ENCODE data around the gene CPT2. TPM values are rescaled to one million over a fixed set of nuclear protein-coding genes. Genes with fewer than 3 reads are reported as not detected.

CPT2 gene
- total RNA-seq, 1 donor from 2014 or later: 22.9 TPM

GRCh38 chr1:53163291-53163768, 33.3 kb upstream of the CPT2 start:
- H3K36me3 Mint-ChIP-seq (ENCODE audit: low read depth): no peaks in the 10 kb centered on the region
- H3K27ac Mint-ChIP-seq (ENCODE audit: unreplicated experiment): no peak overlapping the region
- DNase-seq (ENCODE audit: low read depth, low spot score): no peak
- H3K9me3 Mint-ChIP-seq: no peaks in the 10 kb centered on the region
- no peak overlapping the region for H3K4me3 Mint-ChIP-seq
- no peak for TF ChIP-seq CTCF (conservative IDR thresholded peaks at IDR 0.05)
- peaks cover 2% of the 10 kb centered on the region for H3K27me3 Mint-ChIP-seq (ENCODE audit: low read depth)
- H3K4me1 Mint-ChIP-seq: no peaks in the 10 kb centered on the region

- no peak for TF ChIP-seq CTCF (conservative IDR thresholded peaks at IDR 0.05)
- H3K36me3 Mint-ChIP-seq (ENCODE audit: low read depth): no peaks in the 10 kb centered on the region
- peaks cover 2% of the 10 kb centered on the region for H3K27me3 Mint-ChIP-seq (ENCODE audit: low read depth)
- H3K9me3 Mint-ChIP-seq: no peaks in the 10 kb centered on the region
- H3K4me1 Mint-ChIP-seq: no peaks in the 10 kb centered on the region
- no peak for DNase-seq (ENCODE audit: low read depth, low spot score)
- H3K27ac Mint-ChIP-seq (ENCODE audit: unreplicated experiment): no peak overlapping the region
- H3K4me3 Mint-ChIP-seq: no peak overlapping the region
These were observed 31.1 kb upstream of the CPT2 start for GRCh38 chr1:53165408-53165961.

- DNase-seq (ENCODE audit: low read depth, low spot score): no peak
- H3K4me3 Mint-ChIP-seq: no peak overlapping the region
- no peaks in the 10 kb centered on the region for H3K4me1 Mint-ChIP-seq
- TF ChIP-seq CTCF (conservative IDR thresholded peaks at IDR 0.05): no peak
- peaks cover 2% of the 10 kb centered on the region for H3K27me3 Mint-ChIP-seq (ENCODE audit: low read depth)
- no peaks in the 10 kb centered on the region for H3K9me3 Mint-ChIP-seq
- no peak overlapping the region for H3K27ac Mint-ChIP-seq (ENCODE audit: unreplicated experiment)
- H3K36me3 Mint-ChIP-seq (ENCODE audit: low read depth): no peaks in the 10 kb centered on the region
These were observed 30.3 kb upstream of the CPT2 start for GRCh38 chr1:53166366-53166765.

GRCh38 chr1:53166912-53167311, 29.7 kb upstream of the CPT2 start:
- H3K9me3 Mint-ChIP-seq: no peaks in the 10 kb centered on the region
- no peaks in the 10 kb centered on the region for H3K36me3 Mint-ChIP-seq (ENCODE audit: low read depth)
- DNase-seq (ENCODE audit: low read depth, low spot score): no peak
- peaks cover 2% of the 10 kb centered on the region for H3K27me3 Mint-ChIP-seq (ENCODE audit: low read depth)
- no peak overlapping the region for H3K27ac Mint-ChIP-seq (ENCODE audit: unreplicated experiment)
- no peak overlapping the region for H3K4me3 Mint-ChIP-seq
- no peaks in the 10 kb centered on the region for H3K4me1 Mint-ChIP-seq
- no peak for TF ChIP-seq CTCF (conservative IDR thresholded peaks at IDR 0.05)

- no peak overlapping the region for H3K4me3 Mint-ChIP-seq
- no peaks in the 10 kb centered on the region for H3K36me3 Mint-ChIP-seq (ENCODE audit: low read depth)
- no peaks in the 10 kb centered on the region for H3K9me3 Mint-ChIP-seq
- H3K4me1 Mint-ChIP-seq: peaks cover 24% of the 10 kb centered on the region
- no peak for TF ChIP-seq CTCF (conservative IDR thresholded peaks at IDR 0.05)
- no peak for DNase-seq (ENCODE audit: low read depth, low spot score)
- H3K27ac Mint-ChIP-seq (ENCODE audit: unreplicated experiment): no peak overlapping the region
- H3K27me3 Mint-ChIP-seq (ENCODE audit: low read depth): no peaks in the 10 kb centered on the region
These were observed 24.0 kb upstream of the CPT2 start for GRCh38 chr1:53172426-53173128.
